GM21825 (cell line): ENCODE data around the gene C1GALT1C1L.
"Not testable (repeated sequence)": the region's sequence is repeated elsewhere in the genome, so short reads cannot be mapped to it uniquely, and the experiment has no call there.

ENCODE experiments used
- ATAC-seq: cut with Tn5 transposase; IDR thresholded peaks from one replicate; pipeline ENCODE4 v1.9.1; 2021; ENCODE audit warnings: mild to moderate bottlenecking, moderate library complexity; ENCODE audit not compliant: unreplicated experiment

Gene C1GALT1C1L

GRCh38 chr2:43676322-43677050, at the start of gene C1GALT1C1L:
C1GALT1C1L (minus strand) TSS chr2:43676429; CDS start chr2:43676322, 107 bp downstream.
- no peak for ATAC-seq

- ATAC-seq, result no peak
Observed at GRCh38 chr2:43725711-43726246, 49.5 kb upstream of the C1GALT1C1L start.

- ATAC-seq, result no peak
Observed at GRCh38 chr2:43724728-43725526, 48.7 kb upstream of the C1GALT1C1L start.

- ATAC-seq, result no peak
Observed at GRCh38 chr2:43718530-43719124, 42.4 kb upstream of the C1GALT1C1L start.

GRCh38 chr2:43717322-43717721, 41.1 kb upstream of the C1GALT1C1L start:
- ATAC-seq, result no peak

- ATAC-seq, result no peak
Observed at GRCh38 chr2:43715300-43716098, 39.3 kb upstream of the C1GALT1C1L start.

- ATAC-seq, result no peak
Observed at GRCh38 chr2:43714164-43714563, 37.9 kb upstream of the C1GALT1C1L start.

- no peak for ATAC-seq
Observed at GRCh38 chr2:43710866-43711265, 34.6 kb upstream of the C1GALT1C1L start.

- no peak for ATAC-seq
Observed at GRCh38 chr2:43708891-43709290, 32.7 kb upstream of the C1GALT1C1L start.

- ATAC-seq, result no peak
Observed at GRCh38 chr2:43708178-43708577, 31.9 kb upstream of the C1GALT1C1L start.

GRCh38 chr2:43707255-43708015, 31.2 kb upstream of the C1GALT1C1L start:
- ATAC-seq, result no peak

- ATAC-seq, result no peak
Observed at GRCh38 chr2:43701111-43701510, 24.9 kb upstream of the C1GALT1C1L start.

GRCh38 chr2:43699761-43700160, 23.5 kb upstream of the C1GALT1C1L start:
- ATAC-seq, result no peak

- ATAC-seq, result not testable (repeated sequence)
Observed at GRCh38 chr2:43698140-43698539, 21.9 kb upstream of the C1GALT1C1L start.

- ATAC-seq, result no peak
Observed at GRCh38 chr2:43692428-43692994, 16.3 kb upstream of the C1GALT1C1L start.

- no peak for ATAC-seq
Observed at GRCh38 chr2:43689999-43690398, 13.8 kb upstream of the C1GALT1C1L start.

- ATAC-seq, result no peak
Observed at GRCh38 chr2:43685357-43685756, 9.1 kb upstream of the C1GALT1C1L start.

- ATAC-seq, result not testable (repeated sequence)
Observed at GRCh38 chr2:43677783-43678182, 1.6 kb upstream of the C1GALT1C1L start.

GRCh38 chr2:43675646-43676321, 445 bp downstream of the C1GALT1C1L start:
- ATAC-seq, result no peak
